HepG2 (cell line): ENCODE results near the gene SLC12A9. TPM values are rescaled to one million over a fixed set of nuclear protein-coding genes. Genes with fewer than 3 reads are reported as not detected.

Experiments
- ATAC-seq: fragments of 200-7000 bp; cut with Tn5 transposase; 3 replicates; pipeline ENCODE4 v1.9.1; 2020; ENCODE audit warnings: mild to moderate bottlenecking, moderate library complexity
- BruUV-seq: library from RNA; stranded (reverse); fragments of 400-500 nt; replicated peaks from 2 replicates; lab custom pipeline; 2021; lab: Mats Ljungman, UMichigan
- CTCF ChIA-PET: fragments of 300-600 bp; formaldehyde crosslinking; extraction: SDS; loops from one replicate; lab custom pipeline; 2021; ENCODE audit warnings: low total read pairs, inconsistent platforms, low intra/inter-chr PET ratio; lab: Yijun Ruan, JAX
- POLR2A ChIA-PET: fragments of 350-600 bp; sonication (Branson Sonifier 250); formaldehyde crosslinking; loops from one replicate; lab custom pipeline; 2020; ENCODE audit warnings: antibody characterized with exemption, inconsistent platforms; lab: Yijun Ruan, JAX
- DNase-seq: peaks from one replicate; pipeline ENCODE4 v3.0.0-alpha.2; 2015; ENCODE audit warnings: low spot score
- FAIRE-seq: peaks from 3 replicates; lab custom pipeline; 2011; peaks lifted over from hg19 to GRCh38; lab: Jason Lieb, UNC
- H2AFZ ChIP-seq: one replicate; pipeline ENCODE4 v1.6.1; 2011; ENCODE audit warnings: low read length, inconsistent platforms
- H3K27ac ChIP-seq: fragments of 300-600 bp; 3 replicates; pipeline ENCODE4 v1.8.0; 2011; ENCODE audit warnings: mixed run types, mild to moderate bottlenecking, mixed read lengths, low read length, inconsistent platforms; ENCODE audit not compliant: insufficient read depth; ENCODE audit errors: extremely low read length
- H3K27me3 ChIP-seq, 2 experiments: fragments of 200-600 bp in 1 of 2; 2 replicates in 1 of 2; 3 replicates in 1 of 2; pipeline versions ENCODE4 v1.6.0 to v1.8.0; 2011; ENCODE audit warnings: low read length in 2 of 2, mild to moderate bottlenecking in 2 of 2, moderate library complexity in 2 of 2, inconsistent platforms in 1 of 2; ENCODE audit not compliant: insufficient read depth in 2 of 2, control insufficient read depth in 1 of 2
- H3K36me3 ChIP-seq, 2 experiments: fragments of 200-600 bp in 1 of 2; replicated peaks in 1 of 2; 2 replicates in 1 of 2; 3 replicates in 1 of 2; pipeline versions ENCODE4 v1.5.1 to v1.8.0; 2011; ENCODE audit warnings: low read length in 2 of 2, inconsistent platforms in 1 of 2; ENCODE audit not compliant: insufficient read depth in 2 of 2, control insufficient read depth in 1 of 2
- H3K4me1 ChIP-seq: 2 replicates; pipeline ENCODE4 v1.5.1; 2012; ENCODE audit warnings: low read length, inconsistent platforms; ENCODE audit not compliant: insufficient read depth
- H3K4me2 ChIP-seq: 2 replicates; pipeline ENCODE4 v1.6.0; 2011; ENCODE audit warnings: low read depth, low read length, inconsistent platforms
- H3K4me3 ChIP-seq, 3 experiments: fragments of 200-600 bp in 1 of 3; sonication (generic), shearing (Covaris generic) in 1 of 3; replicated peaks in 1 of 3; 2 replicates each; pipeline ENCODE4 v1.5.1; 2011 to 2016; ENCODE audit warnings: low read length in 3 of 3, inconsistent platforms in 2 of 3, low read depth in 2 of 3, mild to moderate bottlenecking in 2 of 3, control low read depth in 1 of 3, mixed read lengths in 1 of 3; ENCODE audit not compliant: insufficient read depth in 1 of 3
- H3K79me2 ChIP-seq: one replicate; pipeline ENCODE4 v1.6.1; 2011; ENCODE audit warnings: low read length, inconsistent platforms; ENCODE audit not compliant: insufficient read depth
- H3K9ac ChIP-seq: 2 replicates; pipeline ENCODE4 v1.6.0; 2011; ENCODE audit warnings: mild to moderate bottlenecking, low read depth, low read length, inconsistent platforms; ENCODE audit not compliant: insufficient read depth
- H3K9me3 ChIP-seq: 2 replicates; pipeline ENCODE4 v1.5.1; 2012; ENCODE audit warnings: mild to moderate bottlenecking, low read length
- H4K20me1 ChIP-seq: 2 replicates; pipeline ENCODE4 v1.6.0; 2011; ENCODE audit warnings: inconsistent platforms, mild to moderate bottlenecking, low read length, moderate library complexity; ENCODE audit not compliant: insufficient read depth
- ADNP ChIP-seq: sonication (generic); formaldehyde crosslinking; IDR thresholded peaks from 2 replicates; pipeline ENCODE4 v1.4.0; 2020; ENCODE audit warnings: missing genetic modification reagents
- CENPT ChIP-seq: sonication (generic); formaldehyde crosslinking; IDR thresholded peaks from 2 replicates; pipeline ENCODE4 v1.8.0; 2022; ENCODE audit warnings: low read depth, mild to moderate bottlenecking, moderate library complexity, missing genetic modification reagents
- GABPB1 ChIP-seq: IDR thresholded peaks from 2 replicates; pipeline ENCODE4 v1.6.1; 2016; ENCODE audit warnings: mild to moderate bottlenecking, missing genetic modification reagents, moderate library complexity, missing compliant biosample characterization
- HOXA5 ChIP-seq: sonication (generic); formaldehyde crosslinking; IDR thresholded peaks from 2 replicates; pipeline ENCODE4 v1.4.0; 2020; ENCODE audit warnings: missing genetic modification reagents
- MATR3 ChIP-seq: sonication (generic); formaldehyde crosslinking; IDR thresholded peaks from 2 replicates; pipeline ENCODE4 v1.4.0; 2020; ENCODE audit warnings: missing genetic modification reagents
- RFXAP ChIP-seq: sonication (generic); formaldehyde crosslinking; IDR thresholded peaks from 2 replicates; pipeline ENCODE4 v1.4.0; 2020; ENCODE audit warnings: missing genetic modification reagents, borderline replicate concordance
- SOX6 ChIP-seq, 2 experiments: fragments of 450-650 bp in 1 of 2; sonication (generic) in 1 of 2; formaldehyde crosslinking in 1 of 2; IDR thresholded peaks; 2 replicates each; pipeline versions ENCODE4 v1.4.0 to v1.6.1; 2017 to 2020; ENCODE audit warnings: antibody characterized with exemption in 1 of 2, mild to moderate bottlenecking in 1 of 2, missing genetic modification reagents in 1 of 2
- ZC3H4 ChIP-seq: sonication (generic); formaldehyde crosslinking; IDR thresholded peaks from 2 replicates; pipeline ENCODE4 v1.4.0; 2020; ENCODE audit warnings: missing genetic modification reagents, borderline replicate concordance
- ZNF121 ChIP-seq: sonication (generic); formaldehyde crosslinking; IDR thresholded peaks from 2 replicates; pipeline ENCODE4 v1.5.0; 2020; ENCODE audit warnings: mild to moderate bottlenecking, missing genetic modification reagents
- ZNF253 ChIP-seq: sonication (generic); formaldehyde crosslinking; IDR thresholded peaks from 2 replicates; pipeline ENCODE4 v1.8.0; 2022; ENCODE audit warnings: mild to moderate bottlenecking, missing genetic modification reagents, borderline replicate concordance
- ZNF274 ChIP-seq: sonication (generic); formaldehyde crosslinking; IDR thresholded peaks from 2 replicates; pipeline ENCODE4 v1.5.1; 2020; ENCODE audit warnings: mild to moderate bottlenecking, missing genetic modification reagents
- ZNF562 ChIP-seq: sonication (generic); formaldehyde crosslinking; IDR thresholded peaks from 2 replicates; pipeline ENCODE4 v1.8.0; 2022; ENCODE audit warnings: missing genetic modification reagents, borderline replicate concordance
- ZNF672 ChIP-seq: sonication (generic); formaldehyde crosslinking; IDR thresholded peaks from 2 replicates; pipeline ENCODE4 v1.8.1; 2022; ENCODE audit warnings: missing genetic modification reagents
- ZNF737 ChIP-seq: sonication (generic); formaldehyde crosslinking; IDR thresholded peaks from 2 replicates; pipeline ENCODE4 v1.5.0; 2020; ENCODE audit warnings: missing genetic modification reagents, mild to moderate bottlenecking, borderline replicate concordance
- WGBS: methylation state at CpG from one replicate; pipeline ENCODE4 v1.1.6; 2017; ENCODE audit warnings: low lambda C conversion rate; 5-methylcytosine and 5-hydroxymethylcytosine counted together
- in situ Hi-C: cut with HindIII; loops from 2 replicates; pipeline ENCODE4 v1.10.0; 2017; ENCODE audit warnings: low pct_unique_long_range_greater_than_20kb; ENCODE audit not compliant: extremely low pct_ligation_motif_present
- intact Hi-C: fragments of 100-400 bp; cut with micrococcal nuclease; formaldehyde crosslinking; loops from one replicate; pipeline ENCODE4 v1.10.0; 2022; ENCODE audit not compliant: unreplicated experiment
- polyA plus RNA-seq, 8 experiments: library from polyadenylated mRNA; depleted of rRNA in 3 of 8; stranded (reverse) in 7 of 8; unstranded in 1 of 8; fragments of >200 nt; fragmentation: Illumina TruSeq in 4 of 8; extraction: Trizol in 4 of 8; gene quantifications; 2 replicates each; pipeline versions ENCODE4 v1.2.1 to v1.2.3, GENCODE V29; 2011 to 2016; ENCODE audit warnings: low read depth in 4 of 8, missing spikeins in 1 of 8, mixed read lengths in 1 of 8; ENCODE audit not compliant: insufficient read depth in 1 of 8
- total RNA-seq, 5 experiments: library from RNA; depleted of rRNA; stranded (reverse); fragments of >200 nt; fragmentation: Illumina TruSeq; extraction: Trizol; gene quantifications; 2 replicates each; pipeline ENCODE4 v1.2.3, GENCODE V29; 2016; ENCODE audit warnings: low read depth in 1 of 5
- TF ChIP-seq, protein P1 (sequence below): sonication (generic); formaldehyde crosslinking; IDR thresholded peaks from 2 replicates; pipeline ENCODE4 v1.4.0; 2020; ENCODE audit warnings: missing genetic modification reagents

Gene SLC12A9
- total and polyA plus RNA-seq, 2 of the 13 experiments (the other 11 are each of a cell fraction or from before 2014, with no cell fraction given) = 8.7 to 16.6 TPM

DNA sequence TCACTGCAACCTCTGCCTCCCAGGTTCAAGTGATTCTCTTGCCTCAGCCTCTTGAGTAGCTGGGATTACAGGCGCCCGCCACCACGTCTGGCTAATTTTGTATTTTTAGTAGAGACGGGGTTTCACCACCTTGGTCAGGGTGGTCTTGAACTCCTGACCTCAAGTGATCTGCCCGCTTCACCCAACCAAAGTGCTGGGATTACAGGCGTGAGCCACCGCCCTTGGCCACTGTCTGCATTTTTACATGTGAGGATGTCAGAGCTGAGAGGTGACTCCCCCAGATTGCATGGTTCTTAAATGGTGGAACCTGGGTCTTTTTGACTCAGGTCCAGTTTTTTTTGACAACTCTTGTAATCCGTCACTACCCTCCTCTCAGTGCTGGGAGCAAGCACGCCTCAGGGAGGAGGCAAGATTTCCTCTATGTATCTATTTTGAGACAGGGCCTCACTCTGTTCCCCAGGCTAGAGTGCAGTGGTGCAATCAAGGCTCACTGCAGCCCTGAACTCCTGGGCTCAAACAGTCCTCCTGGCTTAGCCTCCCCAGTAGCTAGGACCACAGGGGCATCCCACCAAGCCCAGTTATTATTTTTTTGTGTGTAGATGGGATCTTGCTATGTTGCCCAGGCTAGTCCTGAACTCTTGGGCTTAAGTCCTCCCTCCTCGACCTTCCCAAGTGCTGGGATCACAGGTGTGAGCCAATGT is 21.2 kb downstream of the SLC12A9 start:
- CTCF ChIA-PET = no interaction called here
- H3K9me3 ChIP-seq = no peaks in the 10 kb centered on the region
- no TSS peak for BruUV-seq
- peaks cover 1 to 16% of the 10 kb centered on the region in 2 experiments; a peak in 4 of 5 replicates for H3K36me3 ChIP-seq
- intact Hi-C loops = loop anchor here (1.0 kb wide), 1 partner anchor 167 kb away; the partner anchor contains the start of gene POP7
- peak overlapping the region; percentile 91 for H3K9ac ChIP-seq
- peak overlapping the region; percentile 87 for H3K27ac ChIP-seq
- peaks cover 38% of the 10 kb centered on the region for H3K4me1 ChIP-seq
- peak overlapping the region; percentile 82 for H3K4me2 ChIP-seq
- H2AFZ ChIP-seq = no peak overlapping the region
- H3K27me3 ChIP-seq = peaks cover 0 to 2% of the 10 kb centered on the region in 2 experiments; a peak in 2 of 5 replicates
- peaks cover 19% of the 10 kb centered on the region for H4K20me1 ChIP-seq
- TF ChIP-seq ZNF737 (CRISPR knock-in tag) = 0 out of 2 replicates have a peak, but pooled peaks have one; percentile 3
- TF ChIP-seq SOX6 (IDR thresholded peaks at IDR 0.05) = no peak
- TF ChIP-seq SOX6 (CRISPR knock-in tag; IDR thresholded peaks at IDR 0.05) = 0 out of 2 replicates have a peak, but pooled peaks have one; percentile 7
- no peak for TF ChIP-seq RFXAP (CRISPR knock-in tag)
- no peak for TF ChIP-seq ZNF672 (CRISPR knock-in tag)
- TF ChIP-seq ZNF121 = peak; percentile 98
- no peak for TF ChIP-seq MATR3 (CRISPR knock-in tag)
- TF ChIP-seq GABPB1 (CRISPR knock-in tag) = no peak
- TF ChIP-seq ZC3H4 = peak; percentile 64; the same call in 1 of the 2 replicates
- no peak for TF ChIP-seq HOXA5
- 0 out of 2 replicates have a peak, but pooled peaks have one; percentile 18 for TF ChIP-seq ADNP (CRISPR knock-in tag)
- TF ChIP-seq, protein P1, sequence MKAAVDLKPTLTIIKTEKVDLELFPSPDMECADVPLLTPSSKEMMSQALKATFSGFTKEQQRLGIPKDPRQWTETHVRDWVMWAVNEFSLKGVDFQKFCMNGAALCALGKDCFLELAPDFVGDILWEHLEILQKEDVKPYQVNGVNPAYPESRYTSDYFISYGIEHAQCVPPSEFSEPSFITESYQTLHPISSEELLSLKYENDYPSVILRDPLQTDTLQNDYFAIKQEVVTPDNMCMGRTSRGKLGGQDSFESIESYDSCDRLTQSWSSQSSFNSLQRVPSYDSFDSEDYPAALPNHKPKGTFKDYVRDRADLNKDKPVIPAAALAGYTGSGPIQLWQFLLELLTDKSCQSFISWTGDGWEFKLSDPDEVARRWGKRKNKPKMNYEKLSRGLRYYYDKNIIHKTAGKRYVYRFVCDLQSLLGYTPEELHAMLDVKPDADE = 0 out of 2 replicates have a peak, but pooled peaks have one; percentile 15
- TF ChIP-seq ZNF562 (CRISPR knock-in tag) = no peak
- 0 out of 2 replicates have a peak, but pooled peaks have one; percentile 58 for TF ChIP-seq ZNF253 (CRISPR knock-in tag)
- no peak for TF ChIP-seq CENPT (CRISPR knock-in tag)
- no peak for TF ChIP-seq ZNF274 (CRISPR knock-in tag)
- POLR2A ChIA-PET = interaction anchor here (0.6 to 0.8 kb wide), 2 partner anchors 16 to 193 kb away, joined by 3 read pairs; partner anchors contain the start of gene UFSP1
- H3K4me3 ChIP-seq = peak overlapping the region; percentile 55 to 89 (median 86)
- H3K79me2 ChIP-seq = peaks cover 36% of the 10 kb centered on the region
- DNase-seq (no peak), ATAC-seq (no peak), FAIRE-seq (no peak)
- WGBS = 91% methylated on average over 10 of the region's 10 CpGs
- in situ Hi-C loops = no loop called here
